ENCODE results near the gene ZKSCAN8.

DNA sequence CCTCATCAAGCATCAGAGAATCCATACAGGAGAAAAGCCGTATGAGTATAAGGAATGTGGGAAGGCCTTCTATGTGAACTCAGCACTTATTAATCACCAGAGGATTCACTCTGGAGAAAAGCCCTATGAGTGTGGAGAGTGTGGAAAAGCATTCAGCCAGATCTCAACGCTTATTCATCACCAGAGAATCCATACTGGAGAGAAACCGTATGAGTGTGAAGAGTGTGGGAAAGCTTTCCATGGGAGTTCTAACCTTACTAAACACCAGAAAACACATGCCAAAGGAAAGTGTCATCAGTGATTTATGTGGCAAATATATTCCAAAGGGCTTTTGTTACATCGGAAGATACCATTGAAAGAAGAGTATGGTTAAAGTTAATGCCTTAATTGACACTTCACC is 25.4 kb downstream of the ZKSCAN8 start:
- no peak for TF ChIP-seq POLR2A (IDR thresholded peaks at IDR 0.05)
- TF ChIP-seq, protein P1, sequence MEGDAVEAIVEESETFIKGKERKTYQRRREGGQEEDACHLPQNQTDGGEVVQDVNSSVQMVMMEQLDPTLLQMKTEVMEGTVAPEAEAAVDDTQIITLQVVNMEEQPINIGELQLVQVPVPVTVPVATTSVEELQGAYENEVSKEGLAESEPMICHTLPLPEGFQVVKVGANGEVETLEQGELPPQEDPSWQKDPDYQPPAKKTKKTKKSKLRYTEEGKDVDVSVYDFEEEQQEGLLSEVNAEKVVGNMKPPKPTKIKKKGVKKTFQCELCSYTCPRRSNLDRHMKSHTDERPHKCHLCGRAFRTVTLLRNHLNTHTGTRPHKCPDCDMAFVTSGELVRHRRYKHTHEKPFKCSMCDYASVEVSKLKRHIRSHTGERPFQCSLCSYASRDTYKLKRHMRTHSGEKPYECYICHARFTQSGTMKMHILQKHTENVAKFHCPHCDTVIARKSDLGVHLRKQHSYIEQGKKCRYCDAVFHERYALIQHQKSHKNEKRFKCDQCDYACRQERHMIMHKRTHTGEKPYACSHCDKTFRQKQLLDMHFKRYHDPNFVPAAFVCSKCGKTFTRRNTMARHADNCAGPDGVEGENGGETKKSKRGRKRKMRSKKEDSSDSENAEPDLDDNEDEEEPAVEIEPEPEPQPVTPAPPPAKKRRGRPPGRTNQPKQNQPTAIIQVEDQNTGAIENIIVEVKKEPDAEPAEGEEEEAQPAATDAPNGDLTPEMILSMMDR (IDR thresholded peaks at IDR 0.05) = no peak
